IMR-90 (cell line): ENCODE measurements around the gene LYRM4.

Experiments
- CTCF ChIP-seq: conservative IDR thresholded peaks from 2 replicates; pipeline ENCODE4 v1.5.1; 2012; ENCODE audit warnings: mild to moderate bottlenecking, low read depth, low read length, improper control_type of control experiment
- MXI1 ChIP-seq: IDR thresholded peaks from 2 replicates; pipeline ENCODE4 v1.6.1; 2012; ENCODE audit warnings: low read depth, mild to moderate bottlenecking, low read length, moderate library complexity, borderline replicate concordance
- POLR2A ChIP-seq: IDR thresholded peaks from 2 replicates; pipeline ENCODE4 v1.6.1; 2012; ENCODE audit warnings: mild to moderate bottlenecking, low read depth, low read length
- SMC3 ChIP-seq: fragments of 150-350 bp; IDR thresholded peaks from 2 replicates; pipeline ENCODE4 v1.6.1; 2016; ENCODE audit warnings: low read depth, mild to moderate bottlenecking, antibody characterized with exemption, low read length, moderate library complexity

DNA sequence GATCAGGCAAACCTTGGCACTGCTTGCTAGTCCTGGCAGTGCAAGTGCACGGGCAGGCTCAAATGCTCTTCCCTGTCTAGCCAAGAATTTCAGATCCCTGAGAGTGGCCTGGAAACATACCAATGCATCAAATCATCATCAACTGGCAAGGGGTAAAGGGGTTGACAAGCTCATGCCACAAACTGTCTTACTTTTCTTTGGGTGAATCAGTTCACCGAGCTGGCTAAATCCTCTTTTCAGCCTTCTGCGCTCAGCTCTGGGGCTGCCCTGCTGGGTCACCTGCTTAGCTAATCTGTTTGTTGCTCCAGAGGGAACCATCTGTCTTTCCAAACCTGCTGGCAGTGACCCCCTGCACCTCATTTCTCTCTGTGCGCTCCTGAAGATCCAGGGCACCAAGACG, 59.5 kb downstream of the LYRM4 start:
- no peak for TF ChIP-seq SMC3
- TF ChIP-seq POLR2A, result no peak
- TF ChIP-seq CTCF, result no peak
- no peak for TF ChIP-seq MXI1
